Gastroesophageal sphincter (tissue), 4 donors: Measurements from ENCODE around the gene MYO1H. TPM values are rescaled to one million over a fixed set of nuclear protein-coding genes. Genes with fewer than 3 reads are reported as not detected.

Source experiments
- ATAC-seq: fragments of 150-250 bp; one replicate; pipeline ENCODE4 v1.9.1; 2016; ENCODE audit warnings: mild to moderate bottlenecking, moderate library complexity
- H3K27ac ChIP-seq, 4 donors: fragments of 200-600 bp; sonication (generic) in 3 of 4; 1 replicate in 3 of 4; 2 replicates in 1 of 4; pipeline ENCODE4 v1.5.1; 2016 to 2019
- H3K27me3 ChIP-seq: fragments of 200-600 bp; sonication (generic); one replicate; pipeline ENCODE4 v1.5.1; 2019
- H3K36me3 ChIP-seq, 2 donors: fragments of 200-600 bp; sonication (generic); one replicate each; pipeline ENCODE4 v1.5.1; 2019; ENCODE audit warnings: control low read depth in 1 of 2
- H3K4me1 ChIP-seq, 3 donors: fragments of 200-600 bp; sonication (generic); 1 replicate in 2 of 3; 2 replicates in 1 of 3; pipeline ENCODE4 v1.5.1; 2016 to 2019; ENCODE audit warnings: control low read depth in 2 of 3
- H3K4me3 ChIP-seq, 2 donors: fragments of 200-600 bp; sonication (generic); one replicate each; pipeline ENCODE4 v1.5.1; 2019; ENCODE audit warnings: mild to moderate bottlenecking in 1 of 2, moderate library complexity in 1 of 2
- H3K9me3 ChIP-seq, 3 donors: fragments of 200-600 bp; sonication (generic); one replicate each; pipeline ENCODE4 v1.5.1; 2017 to 2019; ENCODE audit warnings: control low read depth in 2 of 3
- CTCF ChIP-seq, 4 experiments: fragments of 200-600 bp in 2 of 4; fragments of 450-650 bp in 2 of 4; sonication (generic) in 1 of 4; IDR thresholded peaks; one replicate each; pipeline ENCODE4 v1.5.1; 2017 to 2019; ENCODE audit warnings: antibody characterized with exemption in 4 of 4, mild to moderate bottlenecking in 2 of 4, moderate library complexity in 2 of 4
- EP300 ChIP-seq: sonication (generic); formaldehyde crosslinking; IDR thresholded peaks from one replicate; pipeline ENCODE4 v1.6.1; 2017; ENCODE audit warnings: antibody characterized with exemption, mild to moderate bottlenecking
- POLR2A ChIP-seq, 2 donors: fragments of 450-650 bp; IDR thresholded peaks; one replicate each; pipeline ENCODE4 v1.6.1; 2017; ENCODE audit warnings: antibody characterized with exemption in 2 of 2, mild to moderate bottlenecking in 2 of 2, moderate library complexity in 1 of 2
- POLR2AphosphoS5 ChIP-seq: sonication (generic); formaldehyde crosslinking; IDR thresholded peaks from one replicate; pipeline ENCODE4 v1.6.1; 2017; ENCODE audit warnings: antibody characterized with exemption
- WGBS, 2 donors: methylation state at CpG; one replicate each; pipeline ENCODE4 v1.1.5; 2018; ENCODE audit warnings: low coverage in 1 of 2; 5-methylcytosine and 5-hydroxymethylcytosine counted together
- total RNA-seq, 4 donors: library from RNA; depleted of rRNA; stranded (reverse); fragments of >200 nt; gene quantifications; one replicate each; pipeline ENCODE4 v1.1.0, GENCODE V29; 2016

The MYO1H gene
- total RNA-seq, 4 donors from 2014 or later = not detected

- ATAC-seq = no peak
- Histone ChIP-seq H3K27me3 (no peaks in the 10 kb centered on the region), H3K4me1 (peaks cover 0 to 29% (median 9%) of the 10 kb centered on the region in 3 donors), H3K4me3 (no peak overlapping the region), H3K27ac (no peak overlapping the region), H3K36me3 (peaks cover 2 to 64% of the 10 kb centered on the region in 2 donors), H3K9me3 (no peaks in the 10 kb centered on the region)
- WGBS, 2 donors = 40 to 81% methylated on average over 1 to 2 of the region's 2 CpGs
- TF ChIP-seq CTCF (IDR thresholded peaks at IDR 0.05) = no peak
- no peak for TF ChIP-seq EP300
Measured at GRCh38 chr12:109482894-109483293, 135.2 kb downstream of the MYO1H start.

- H3K4me1 ChIP-seq = peaks cover 0 to 24% (median 5%) of the 10 kb centered on the region in 3 donors
- ATAC-seq = no peak
- no peak for TF ChIP-seq CTCF (IDR thresholded peaks at IDR 0.05)
- no peak for TF ChIP-seq EP300
- no peak for TF ChIP-seq POLR2AphosphoS5
- no peak for TF ChIP-seq POLR2A (IDR thresholded peaks at IDR 0.05)
- peaks cover 5 to 69% of the 10 kb centered on the region in 2 donors for H3K36me3 ChIP-seq
- H3K9me3 ChIP-seq = no peaks in the 10 kb centered on the region
- WGBS, 2 donors = 90% methylated on average over 11 of the region's 11 CpGs; no CpG with 5 or more reads in 1 of the 2 donors
- no peak overlapping the region for H3K27ac ChIP-seq
- no peak overlapping the region for H3K4me3 ChIP-seq
- H3K27me3 ChIP-seq = no peaks in the 10 kb centered on the region
Measured at GRCh38 chr12:109483346-109483745, 135.6 kb downstream of the MYO1H start.

- Histone ChIP-seq H3K4me1 (peaks cover 0 to 6% (median 0%) of the 10 kb centered on the region in 3 donors), H3K4me3 (no peak overlapping the region), H3K27me3 (no peaks in the 10 kb centered on the region), H3K36me3 (peaks cover 12 to 87% of the 10 kb centered on the region in 2 donors), H3K27ac (no peak overlapping the region), H3K9me3 (no peaks in the 10 kb centered on the region)
- WGBS, 2 donors = 80 to 100% methylated on average over 1 to 3 of the region's 4 CpGs
- TF ChIP-seq EP300 = no peak
- no peak for TF ChIP-seq CTCF (IDR thresholded peaks at IDR 0.05)
- TF ChIP-seq POLR2AphosphoS5 = no peak
- no peak for TF ChIP-seq POLR2A (IDR thresholded peaks at IDR 0.05)
- no peak for ATAC-seq
Measured at GRCh38 chr12:109485201-109485600, 137.5 kb downstream of the MYO1H start.

- H3K36me3 ChIP-seq = peaks cover 12 to 100% of the 10 kb centered on the region in 2 donors
Measured at GRCh38 chr12:109487181-109488050, 139.7 kb downstream of the MYO1H start.

More at GRCh38 chr12:109487181-109488050, 139.7 kb downstream of the MYO1H start:
- no peaks in the 10 kb centered on the region for H3K27me3 ChIP-seq
- no peaks in the 10 kb centered on the region for H3K4me1 ChIP-seq
- H3K4me3 ChIP-seq = no peak overlapping the region
- 81 to 89% methylated on average over 5 to 6 of the region's 9 CpGs for WGBS, 2 donors
- TF ChIP-seq EP300 = no peak
- TF ChIP-seq POLR2A (IDR thresholded peaks at IDR 0.05) = no peak
- TF ChIP-seq POLR2AphosphoS5 = no peak
- TF ChIP-seq CTCF (IDR thresholded peaks at IDR 0.05) = no peak
- H3K27ac ChIP-seq = no peak overlapping the region
- no peaks in the 10 kb centered on the region for H3K9me3 ChIP-seq
- no peak for ATAC-seq
